ENCODE data around the gene CFAP74. TPM values are rescaled to one million over a fixed set of nuclear protein-coding genes. Genes with fewer than 3 reads are reported as not detected.

The CFAP74 gene
- total RNA-seq, 1 donor from 2014 or later, result not detected

GRCh38 chr1:2047749-2048729 is 44.5 kb upstream of the CFAP74 start:
- Mint-ChIP-seq H3K27me3 (peaks cover 11% of the 10 kb centered on the region), H3K4me3 (peak overlapping the region; percentile 29), H3K9me3 (no peaks in the 10 kb centered on the region), H3K36me3 (ENCODE audit: low read depth) (no peaks in the 10 kb centered on the region), H3K4me1 (peaks cover 32% of the 10 kb centered on the region), H3K27ac (no peak overlapping the region)
- CTCF ChIA-PET, result no interaction called here
- POLR2A ChIA-PET, result interaction anchor here (0.6 kb wide), 1 partner anchor 95 kb away, joined by 4 read pairs; no protein-coding TSS in a partner anchor
- DNase-seq, result no peak
- TF ChIP-seq CTCF (IDR thresholded peaks at IDR 0.05), result no peak
- intact Hi-C loops (cut with micrococcal nuclease), result loop anchor here (5.0 kb wide), 2 partner anchors 271 to 334 kb away; partner anchors contain the start of gene NADK
- no peak for ATAC-seq (ENCODE audit: low read depth)

GRCh38 chr1:2046953-2047748 is 43.6 kb upstream of the CFAP74 start:
- no peak overlapping the region for H3K4me3 Mint-ChIP-seq
- ChIA-PET CTCF (interaction anchor here (1.2 kb wide), 2 partner anchors 10 to 86 kb away, joined by 3 to 4 read pairs; no protein-coding TSS in a partner anchor), POLR2A (no interaction called here)
- TF ChIP-seq CTCF (IDR thresholded peaks at IDR 0.05), result no peak
- intact Hi-C loops (cut with micrococcal nuclease), result loop anchor here (5.0 kb wide), 2 partner anchors 270 to 335 kb away; partner anchors contain the start of gene NADK
- no peak for ATAC-seq (ENCODE audit: low read depth)
- H3K36me3 Mint-ChIP-seq (ENCODE audit: low read depth), result no peaks in the 10 kb centered on the region
- no peak overlapping the region for H3K27ac Mint-ChIP-seq
- DNase-seq, result no peak
- peaks cover 11% of the 10 kb centered on the region for H3K27me3 Mint-ChIP-seq
- no peaks in the 10 kb centered on the region for H3K9me3 Mint-ChIP-seq
- peaks cover 25% of the 10 kb centered on the region for H3K4me1 Mint-ChIP-seq

- Mint-ChIP-seq H3K4me3 (no peak overlapping the region), H3K4me1 (peaks cover 21% of the 10 kb centered on the region), H3K27ac (no peak overlapping the region), H3K9me3 (no peaks in the 10 kb centered on the region), H3K36me3 (ENCODE audit: low read depth) (no peaks in the 10 kb centered on the region), H3K27me3 (peaks cover 11% of the 10 kb centered on the region)
- intact Hi-C loops (cut with micrococcal nuclease), result loop anchor here (5.0 kb wide), 2 partner anchors 269 to 336 kb away; partner anchors contain the start of gene NADK
- no peak for TF ChIP-seq CTCF (IDR thresholded peaks at IDR 0.05)
- POLR2A ChIA-PET, result no interaction called here
- DNase-seq (peak; percentile 48), ATAC-seq (ENCODE audit: low read depth) (no peak)
- CTCF ChIA-PET, result interaction anchor here (1.2 to 2.7 kb wide), 3 partner anchors 11 to 105 kb away, joined by 3 to 7 read pairs (median 4); no protein-coding TSS in a partner anchor
These were observed 42.8 kb upstream of the CFAP74 start for GRCh38 chr1:2046174-2046917.

- no peak for ATAC-seq (ENCODE audit: low read depth)
- TF ChIP-seq CTCF (IDR thresholded peaks at IDR 0.05), result no peak
- Mint-ChIP-seq H3K27me3 (peaks cover 11% of the 10 kb centered on the region), H3K4me1 (peaks cover 21% of the 10 kb centered on the region), H3K36me3 (ENCODE audit: low read depth) (no peaks in the 10 kb centered on the region), H3K27ac (no peak overlapping the region), H3K4me3 (peak overlapping the region; percentile 19), H3K9me3 (no peaks in the 10 kb centered on the region)
- DNase-seq, result no peak
- intact Hi-C loops (cut with micrococcal nuclease), result loop anchor here (5.0 kb wide), 2 partner anchors 268 to 337 kb away; partner anchors contain the start of gene NADK
- CTCF ChIA-PET, result interaction anchor here (0.9 to 2.7 kb wide), 11 partner anchors 11 to 337 kb away, joined by 3 to 18 read pairs (median 6); no protein-coding TSS in a partner anchor
- POLR2A ChIA-PET, result interaction anchor here (1.5 kb wide), 1 partner anchor 149 kb away, joined by 5 read pairs; the partner anchor contains the start of gene FAAP20
These were observed 42.0 kb upstream of the CFAP74 start for GRCh38 chr1:2045468-2046173.

All from activated B cell treated with CpG ODN at 0.5 μM for 24 hours (primary cell).